Neural cell (in vitro differentiated cells): ENCODE data around the gene ATG4D.

Experiments
- CTCF ChIP-seq: fragments of 450-650 bp; IDR thresholded peaks from 2 replicates; pipeline ENCODE4 v1.5.1; 2014; ENCODE audit warnings: antibody characterized with exemption, mild to moderate bottlenecking, moderate library complexity; ENCODE audit not compliant: poor library complexity, severe bottlenecking
- EZH2 ChIP-seq: fragments of 200-600, 300-800 bp; shearing (Covaris generic), sonication (generic); IDR thresholded peaks from 2 replicates; pipeline ENCODE4 v1.6.1; 2014; ENCODE audit warnings: antibody characterized with exemption, low read length, borderline replicate concordance, mild to moderate bottlenecking; ENCODE audit not compliant: insufficient read depth, poor library complexity, severe bottlenecking

DNA sequence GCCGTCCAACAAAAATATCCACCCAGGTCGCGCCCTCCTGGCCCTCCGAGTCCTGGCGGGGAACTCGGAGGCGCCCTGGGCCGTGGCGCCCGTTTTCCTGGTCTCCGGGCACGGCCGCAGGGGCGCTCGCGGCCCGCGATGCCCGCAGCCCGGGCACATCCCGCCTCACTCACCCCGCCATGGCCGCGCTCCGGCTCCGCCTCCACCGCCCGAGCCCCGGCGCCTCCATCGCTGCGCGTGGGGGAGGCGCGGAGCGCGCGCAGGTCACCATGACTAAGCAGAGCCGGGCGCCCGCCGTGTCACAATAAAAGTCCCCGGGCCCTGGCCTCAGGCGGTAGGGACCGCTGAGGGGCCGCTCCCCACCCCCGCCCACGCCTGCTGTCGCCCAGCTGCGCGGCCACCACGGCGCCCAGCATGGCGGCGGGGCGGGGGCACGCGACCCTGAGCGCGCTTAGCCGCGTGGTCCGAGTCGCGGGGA is 41.1 kb upstream of the ATG4D start:
- no peak for TF ChIP-seq EZH2
- TF ChIP-seq CTCF = peak; percentile 33
